GM19023 (cell line): ENCODE data around the gene VCAM1.

Source experiments
- ATAC-seq: cut with Tn5 transposase; IDR thresholded peaks from one replicate; pipeline ENCODE4 v1.9.1; 2021; ENCODE audit warnings: mild to moderate bottlenecking, moderate library complexity; ENCODE audit not compliant: unreplicated experiment

The VCAM1 gene

GRCh38 chr1:100721526-100722207 is 2.1 kb downstream of the VCAM1 start:
- no peak for ATAC-seq

- no peak for ATAC-seq
These were observed 2.7 kb downstream of the VCAM1 start for GRCh38 chr1:100722221-100722620.

GRCh38 chr1:100724281-100724680 is 4.7 kb downstream of the VCAM1 start:
- ATAC-seq: no peak

GRCh38 chr1:100730130-100730529 is 10.6 kb downstream of the VCAM1 start:
- ATAC-seq: no peak

- ATAC-seq: no peak
These were observed 11.8 kb downstream of the VCAM1 start for GRCh38 chr1:100731309-100731708.

- ATAC-seq: no peak
These were observed 12.2 kb downstream of the VCAM1 start for GRCh38 chr1:100731758-100732157.

- no peak for ATAC-seq
These were observed 15.1 kb downstream of the VCAM1 start for GRCh38 chr1:100734676-100735075.

GRCh38 chr1:100735244-100735643 is 15.7 kb downstream of the VCAM1 start:
- ATAC-seq: no peak

GRCh38 chr1:100736324-100736723 is 16.8 kb downstream of the VCAM1 start:
- ATAC-seq: no peak

GRCh38 chr1:100736746-100737145 is 17.2 kb downstream of the VCAM1 start:
- no peak for ATAC-seq

- ATAC-seq: no peak
These were observed 27.0 kb downstream of the VCAM1 start for GRCh38 chr1:100746542-100746932.

- no peak for ATAC-seq
These were observed 28.2 kb downstream of the VCAM1 start for GRCh38 chr1:100747771-100748170.

GRCh38 chr1:100750005-100750885 is 30.7 kb downstream of the VCAM1 start:
- ATAC-seq: no peak

- ATAC-seq: no peak
These were observed 33.2 kb downstream of the VCAM1 start for GRCh38 chr1:100752791-100753190.

- no peak for ATAC-seq
These were observed 38.4 kb downstream of the VCAM1 start for GRCh38 chr1:100757946-100758345.

- ATAC-seq: no peak
These were observed 39.6 kb downstream of the VCAM1 start for GRCh38 chr1:100759188-100759587.

- ATAC-seq: no peak
These were observed 41.0 kb downstream of the VCAM1 start for GRCh38 chr1:100760511-100760910.

- ATAC-seq: no peak
These were observed 42.9 kb downstream of the VCAM1 start for GRCh38 chr1:100762461-100762860.

GRCh38 chr1:100767176-100767890 is 47.8 kb downstream of the VCAM1 start:
- no peak for ATAC-seq

GRCh38 chr1:100769323-100769722 is 49.8 kb downstream of the VCAM1 start:
- no peak for ATAC-seq

- ATAC-seq: no peak
These were observed 50.5 kb downstream of the VCAM1 start for GRCh38 chr1:100769906-100770646.
